K562 (cell line): ENCODE results near the gene CS. TPM values are rescaled to one million over a fixed set of nuclear protein-coding genes. Genes with fewer than 3 reads are reported as not detected.

ENCODE experiments used
- CBFB ChIP-seq: sonication (generic); formaldehyde crosslinking; IDR thresholded peaks from 2 replicates; pipeline ENCODE4 v1.4.0; 2020; ENCODE audit warnings: mild to moderate bottlenecking, missing genetic modification reagents
- CBX3 ChIP-seq, 2 experiments: IDR thresholded peaks; 1 replicate in 1 of 2; 2 replicates in 1 of 2; pipeline ENCODE4 v1.6.1; 2012; ENCODE audit warnings: inconsistent platforms in 2 of 2, low read length in 2 of 2, borderline replicate concordance in 1 of 2, control low read depth in 1 of 2
- ELF1 ChIP-seq: fragments of 200-800 bp; sonication (Bioruptor generic); IDR thresholded peaks from 2 replicates; pipeline ENCODE4 v1.6.1; 2016; ENCODE audit warnings: missing genetic modification characterization, missing compliant biosample characterization
- ETV1 ChIP-seq: fragments of 450-650 bp; conservative IDR thresholded peaks from 2 replicates; pipeline ENCODE4 v1.6.1; 2016; ENCODE audit warnings: missing genetic modification characterization, control low read depth, low read depth, missing compliant biosample characterization
- FOXP1 ChIP-seq: sonication (generic); formaldehyde crosslinking; IDR thresholded peaks from 2 replicates; pipeline ENCODE4 v1.8.0; 2022; ENCODE audit warnings: mild to moderate bottlenecking, missing genetic modification reagents
- GTF2B ChIP-seq: IDR thresholded peaks from 2 replicates; pipeline ENCODE4 v1.6.1; 2011; ENCODE audit not compliant: insufficient read length; ENCODE audit errors: extremely low read depth
- ILF3 ChIP-seq: fragments of 450-650 bp; IDR thresholded peaks from 2 replicates; pipeline ENCODE4 v1.6.1; 2018; ENCODE audit warnings: antibody characterized with exemption, mild to moderate bottlenecking, moderate library complexity, borderline replicate concordance
- JUN ChIP-seq, 2 experiments: sonication (generic) in 1 of 2; formaldehyde crosslinking in 1 of 2; IDR thresholded peaks; 2 replicates each; pipeline versions ENCODE4 v1.6.1 to v1.8.0; 2012 to 2022; ENCODE audit warnings: borderline replicate concordance in 2 of 2, mild to moderate bottlenecking in 2 of 2, improper control_type of control experiment in 1 of 2, low read depth in 1 of 2, low read length in 1 of 2, missing genetic modification reagents in 1 of 2
- MAFF ChIP-seq: IDR thresholded peaks from 2 replicates; pipeline ENCODE4 v1.6.1; 2012; ENCODE audit warnings: low read length, improper control_type of control experiment
- NRF1 ChIP-seq, 2 experiments: fragments of 450-650 bp; IDR thresholded peaks in 1 of 2; conservative IDR thresholded peaks in 1 of 2; 2 replicates each; pipeline ENCODE4 v1.6.1; 2014; ENCODE audit warnings: mild to moderate bottlenecking in 2 of 2
- PBX2 ChIP-seq, 2 experiments: IDR thresholded peaks in 1 of 2; conservative IDR thresholded peaks in 1 of 2; 2 replicates each; pipeline ENCODE4 v1.6.1; 2016; ENCODE audit warnings: low read depth in 2 of 2, mild to moderate bottlenecking in 1 of 2, missing compliant biosample characterization in 1 of 2, missing genetic modification characterization in 1 of 2, moderate library complexity in 1 of 2
- POLR2B ChIP-seq: fragments of 450-650 bp; IDR thresholded peaks from 2 replicates; pipeline ENCODE4 v1.6.1; 2018; ENCODE audit warnings: low read depth; ENCODE audit not compliant: partially characterized antibody
- SAFB2 ChIP-seq: fragments of 200-400 bp; formaldehyde crosslinking; IDR thresholded peaks from 2 replicates; pipeline ENCODE4 v1.6.1; 2018; ENCODE audit warnings: borderline replicate concordance, low read length, low read depth, moderate library complexity; ENCODE audit not compliant: severe bottlenecking
- SFPQ ChIP-seq: fragments of 200-400 bp; formaldehyde crosslinking; IDR thresholded peaks from 2 replicates; pipeline ENCODE4 v1.6.1; 2017; ENCODE audit warnings: mild to moderate bottlenecking, low read depth, low read length, moderate library complexity
- TRIM28 ChIP-seq: fragments of 450-650 bp; IDR thresholded peaks from 2 replicates; pipeline ENCODE4 v1.6.1; 2017
- ZNF217 ChIP-seq: sonication (generic); formaldehyde crosslinking; IDR thresholded peaks from 2 replicates; pipeline ENCODE4 v1.8.0; 2022; ENCODE audit warnings: mild to moderate bottlenecking, missing genetic modification reagents
- ZNF280B ChIP-seq: fragments of 250-450 bp; sonication (Bioruptor Pico); IDR thresholded peaks from 2 replicates; pipeline ENCODE4 v1.5.1; 2021; ENCODE audit warnings: mild to moderate bottlenecking
- ZNF778 ChIP-seq: fragments of 450-650 bp; formaldehyde crosslinking; IDR thresholded peaks from 2 replicates; pipeline ENCODE4 v1.4.0; 2020; ENCODE audit warnings: mild to moderate bottlenecking, moderate library complexity
- ZNF785 ChIP-seq: fragments of 250-450 bp; sonication (Bioruptor Pico); IDR thresholded peaks from 2 replicates; pipeline ENCODE4 v1.4.0; 2020; ENCODE audit warnings: mild to moderate bottlenecking
- polyA plus RNA-seq, 8 experiments: library from polyadenylated mRNA; depleted of rRNA in 4 of 8; stranded (reverse) in 5 of 8; unstranded in 3 of 8; fragments of >200 nt; fragmentation: Nextera tagmentation in 2 of 8; fragmentation: Illumina TruSeq in 1 of 8; extraction: Ambion mirVana in 2 of 8; extraction: Trizol in 1 of 8; gene quantifications; 2 replicates each; pipeline versions ENCODE4 v1.2.1 to v1.2.3, GENCODE V29; 2011 to 2014; ENCODE audit warnings: inconsistent platforms in 1 of 8, missing spikeins in 1 of 8
- total RNA-seq, 7 experiments: library from RNA; depleted of rRNA in 6 of 7; stranded (reverse); fragments of >200 nt in 6 of 7; fragmentation: Illumina TruSeq in 2 of 7; extraction: Trizol in 2 of 7; gene quantifications; 2 replicates each; pipeline versions ENCODE4 v1.2.1 to v1.2.3, GENCODE V29; 2011 to 2021; ENCODE audit warnings: low replicate concordance in 1 of 7

Gene CS
- total and polyA plus RNA-seq, 9 of the 15 experiments (the other 6 are each of a cell fraction or from before 2014, with no cell fraction given), result 99.9 to 390 (median 149) TPM

GRCh38 chr12:56333679-56334489 lies 33.8 kb upstream of the CS start, which contains the start of gene PAN2 (continued):
- TF ChIP-seq SFPQ (no peak), ILF3 (no peak), TRIM28 (0 out of 2 replicates have a peak, but pooled peaks have one; percentile 35), FOXP1 (no peak), SAFB2 (no peak), ZNF280B (CRISPR knock-in tag) (no peak), CBFB (no peak), ETV1 (tag) (peak; percentile 47; the same call in 1 of the 2 replicates), PBX2 (CRISPR knock-in tag; IDR thresholded peaks at IDR 0.05; ENCODE audit: low read depth) (no peak), PBX2 (tag; conservative IDR thresholded peaks at IDR 0.05; ENCODE audit: low read depth) (0 out of 2 replicates have a peak, but pooled peaks have one; percentile 6), ZNF778 (CRISPR knock-in tag) (no peak), POLR2B (peak; percentile 87), GTF2B (no peak), JUN (IDR thresholded peaks at IDR 0.05; ENCODE audit: borderline replicate concordance, low read depth, low read length) (peak; percentile 58; the same call in 1 of the 2 replicates), JUN (CRISPR knock-in tag; IDR thresholded peaks at IDR 0.05; ENCODE audit: borderline replicate concordance) (no peak), MAFF (no peak), CBX3 (IDR thresholded peaks at IDR 0.05; ENCODE audit: borderline replicate concordance in 1 of 2, low read length in 2 of 2) (no peak), ELF1 (tag) (peak; percentile 43; the same call in 1 of the 2 replicates), ZNF785 (no peak), ZNF217 (no peak), NRF1 (conservative IDR thresholded peaks at IDR 0.05 in 1 of 2, IDR thresholded peaks at IDR 0.05 in 1 of 2) (peak; percentile 90 to 92)
